H1 (cell line): ENCODE results near the gene SMTN. TPM values are rescaled to one million over a fixed set of nuclear protein-coding genes. Genes with fewer than 3 reads are reported as not detected.

Source experiments
- CTCF ChIA-PET: fragments of 300-600 bp; sonication (Branson Sonifier 250); formaldehyde crosslinking; loops from one replicate; lab custom pipeline; 2021; ENCODE audit not compliant: partially characterized antibody; lab: Charles Lee
- POLR2A ChIA-PET: fragments of 300-600 bp; sonication (Branson Sonifier 250); formaldehyde crosslinking; loops from one replicate; lab custom pipeline; 2021; ENCODE audit warnings: inconsistent platforms; ENCODE audit not compliant: partially characterized antibody; lab: Charles Lee
- DNase-seq, 2 experiments: peaks; one replicate each; pipeline versions ENCODE4 v3.0.0 to v3.0.0-alpha.2; 2010 to 2022; ENCODE audit warnings: low spot score in 2 of 2, low read depth in 1 of 2, mixed read lengths in 1 of 2
- FAIRE-seq: peaks from 2 replicates; lab custom pipeline; 2011; peaks lifted over from hg19 to GRCh38; lab: Jason Lieb, UNC
- H2AFZ ChIP-seq: 2 replicates; pipeline ENCODE4 v1.8.1; 2012; ENCODE audit warnings: low read length, inconsistent platforms
- H2AK5ac ChIP-seq: 2 replicates; pipeline ENCODE4 v1.6.1; 2013; ENCODE audit warnings: low read depth, low read length
- H2BK120ac ChIP-seq: replicated peaks from 2 replicates; pipeline ENCODE3; 2013; ENCODE audit warnings: low read depth, low read length, inconsistent platforms
- H2BK12ac ChIP-seq: 2 replicates; pipeline ENCODE4 v1.6.1; 2013; ENCODE audit warnings: low read depth, low read length
- H2BK15ac ChIP-seq: 2 replicates; pipeline ENCODE4 v1.6.1; 2013; ENCODE audit warnings: low read length
- H2BK20ac ChIP-seq: 2 replicates; pipeline ENCODE4 v1.6.1; 2013; ENCODE audit warnings: low read length
- H2BK5ac ChIP-seq: 2 replicates; pipeline ENCODE4 v1.6.1; 2013; ENCODE audit warnings: low read depth, low read length
- H3K14ac ChIP-seq: 2 replicates; pipeline ENCODE4 v1.6.1; 2013; ENCODE audit warnings: inconsistent platforms; ENCODE audit not compliant: insufficient read length
- H3K18ac ChIP-seq: 2 replicates; pipeline ENCODE4 v1.6.1; 2013; ENCODE audit warnings: low read length; ENCODE audit errors: extremely low read depth
- H3K23ac ChIP-seq: 2 replicates; pipeline ENCODE4 v1.6.1; 2013; ENCODE audit warnings: inconsistent platforms; ENCODE audit not compliant: insufficient read length
- H3K23me2 ChIP-seq: 2 replicates; pipeline ENCODE4 v1.6.1; 2013; ENCODE audit warnings: low read depth, low read length
- H3K27ac ChIP-seq: 2 replicates; pipeline ENCODE4 v1.6.1; 2011; ENCODE audit warnings: low read depth, low read length, inconsistent platforms
- H3K27me3 ChIP-seq, 4 experiments: replicated peaks in 1 of 4; 1 replicate in 1 of 4; 2 replicates in 3 of 4; pipeline versions ENCODE4 v1.6.1 to v1.8.1; 2011 to 2013; ENCODE audit warnings: low read length in 3 of 4, mild to moderate bottlenecking in 3 of 4, inconsistent platforms in 2 of 4, mixed read lengths in 2 of 4, moderate library complexity in 1 of 4; ENCODE audit not compliant: control insufficient read depth in 3 of 4, insufficient read depth in 3 of 4; ENCODE audit errors: extremely low read depth in 1 of 4
- H3K36me3 ChIP-seq, 4 experiments: 2 replicates each; pipeline versions ENCODE4 v1.6.1 to v1.8.1; 2011 to 2013; ENCODE audit warnings: mild to moderate bottlenecking in 4 of 4, low read length in 3 of 4, moderate library complexity in 2 of 4, control low read depth in 1 of 4, inconsistent platforms in 1 of 4; ENCODE audit not compliant: insufficient read depth in 4 of 4, control insufficient read depth in 2 of 4
- H3K4ac ChIP-seq: replicated peaks from 2 replicates; pipeline ENCODE3; 2013; ENCODE audit warnings: low read length, low read depth, mixed read lengths, inconsistent platforms; ENCODE audit not compliant: insufficient read length
- H3K4me1 ChIP-seq, 4 experiments: replicated peaks in 1 of 4; 1 replicate in 1 of 4; 2 replicates in 3 of 4; pipeline versions ENCODE4 v1.6.1 to v1.8.1; 2011 to 2013; ENCODE audit warnings: low read length in 3 of 4, inconsistent platforms in 2 of 4, mixed read lengths in 1 of 4; ENCODE audit not compliant: insufficient read depth in 4 of 4, control insufficient read depth in 3 of 4
- H3K4me2 ChIP-seq, 2 experiments: 2 replicates each; pipeline versions ENCODE4 v1.6.1 to v1.8.1; 2011 to 2013; ENCODE audit warnings: low read depth in 2 of 2, low read length in 2 of 2, control low read depth in 1 of 2, inconsistent platforms in 1 of 2, mild to moderate bottlenecking in 1 of 2; ENCODE audit not compliant: insufficient read depth in 1 of 2
- H3K4me3 ChIP-seq, 4 experiments: fragments of 200-600, 300-600 bp in 1 of 4; sonication (generic), shearing (Covaris generic), sonication (Bioruptor Twin) in 1 of 4; 2 replicates each; pipeline versions ENCODE4 v1.5.1 to v1.8.1; 2011 to 2016; ENCODE audit warnings: low read length in 4 of 4, low read depth in 3 of 4, control low read depth in 2 of 4, inconsistent platforms in 2 of 4, mild to moderate bottlenecking in 2 of 4, mixed read lengths in 1 of 4, moderate library complexity in 1 of 4; ENCODE audit not compliant: insufficient read depth in 2 of 4; ENCODE audit errors: extremely low read depth in 1 of 4
- H3K56ac ChIP-seq: replicated peaks from 2 replicates; pipeline ENCODE3; 2013; ENCODE audit warnings: low read depth, mild to moderate bottlenecking, mixed read lengths, low read length, inconsistent platforms; ENCODE audit not compliant: insufficient read length
- H3K79me1 ChIP-seq: 2 replicates; pipeline ENCODE4 v1.6.1; 2013; ENCODE audit warnings: low read depth, low read length, control low read depth
- H3K79me2 ChIP-seq, 2 experiments: 2 replicates each; pipeline versions ENCODE4 v1.6.1 to v1.8.1; 2012 to 2013; ENCODE audit warnings: low read length in 2 of 2, mild to moderate bottlenecking in 2 of 2, inconsistent platforms in 1 of 2; ENCODE audit not compliant: insufficient read depth in 2 of 2, control insufficient read depth in 1 of 2
- H3K9ac ChIP-seq, 4 experiments: replicated peaks in 1 of 4; 1 replicate in 1 of 4; 2 replicates in 3 of 4; pipeline versions ENCODE4 v1.6.1 to v1.8.1; 2011 to 2013; ENCODE audit warnings: low read depth in 3 of 4, low read length in 3 of 4, control low read depth in 2 of 4, mild to moderate bottlenecking in 2 of 4, moderate library complexity in 2 of 4, inconsistent platforms in 1 of 4; ENCODE audit errors: extremely low read depth in 1 of 4
- H3K9me3 ChIP-seq, 2 experiments: 2 replicates each; pipeline versions ENCODE4 v1.6.1 to v1.8.1; 2012 to 2013; ENCODE audit warnings: mild to moderate bottlenecking in 2 of 2, moderate library complexity in 2 of 2, control low read depth in 1 of 2, inconsistent platforms in 1 of 2, low read depth in 1 of 2, low read length in 1 of 2, mixed read lengths in 1 of 2; ENCODE audit not compliant: insufficient read depth in 2 of 2
- H4K20me1 ChIP-seq, 2 experiments: replicated peaks in 1 of 2; 2 replicates each; pipeline versions ENCODE3 to v1.8.1; 2011 to 2013; ENCODE audit warnings: inconsistent platforms in 2 of 2, low read length in 2 of 2, mild to moderate bottlenecking in 1 of 2; ENCODE audit not compliant: insufficient read depth in 2 of 2, control insufficient read depth in 1 of 2
- H4K5ac ChIP-seq: 2 replicates; pipeline ENCODE4 v1.6.1; 2013; ENCODE audit warnings: low read length, low read depth, mixed read lengths, inconsistent platforms; ENCODE audit not compliant: insufficient read length
- H4K8ac ChIP-seq: 2 replicates; pipeline ENCODE4 v1.8.0; 2013; ENCODE audit warnings: mild to moderate bottlenecking, moderate library complexity, low read length, inconsistent platforms; ENCODE audit not compliant: insufficient read depth; ENCODE audit errors: extremely low read depth
- H4K91ac ChIP-seq: replicated peaks from 2 replicates; pipeline ENCODE3; 2013; ENCODE audit warnings: low read length, mixed read lengths, inconsistent platforms; ENCODE audit not compliant: insufficient read length
- ASH2L ChIP-seq: fragments of 200-600, 300-600 bp; sonication (generic); IDR thresholded peaks from one replicate; pipeline ENCODE4 v1.7.1; 2017; ENCODE audit warnings: low read length
- CBX8 ChIP-seq: fragments of 300-800, 300-1000 bp; sonication (generic); IDR thresholded peaks from 2 replicates; pipeline ENCODE4 v1.7.1; 2016; ENCODE audit warnings: low read depth, low read length, borderline replicate concordance
- CREB1 ChIP-seq: IDR thresholded peaks from 2 replicates; pipeline ENCODE4 v1.6.1; 2012; ENCODE audit warnings: inconsistent platforms
- JUN ChIP-seq: IDR thresholded peaks from 2 replicates; pipeline ENCODE4 v1.6.1; 2011; ENCODE audit warnings: low read depth, mild to moderate bottlenecking, improper control_type of control experiment, low read length
- SP1 ChIP-seq: IDR thresholded peaks from 2 replicates; pipeline ENCODE4 v1.6.1; 2011; ENCODE audit warnings: low read depth, low read length
- SP4 ChIP-seq: IDR thresholded peaks from 2 replicates; pipeline ENCODE4 v1.6.1; 2012; ENCODE audit warnings: low read length, inconsistent platforms
- WGBS, 2 experiments: shearing (Covaris generic) in 1 of 2; methylation state at CpG; one replicate each; pipeline versions ENCODE4 v1.1.6 to v1.1.7; 2013 to 2015; ENCODE audit warnings: low lambda C conversion rate in 2 of 2, mixed read lengths in 2 of 2, inconsistent platforms in 1 of 2, low coverage in 1 of 2, missing lambda C conversion rate in 1 of 2; ENCODE audit not compliant: insufficient replicate concordance in 2 of 2, insufficient coverage in 1 of 2, insufficient read length in 1 of 2; ENCODE audit errors: extremely low coverage in 1 of 2, missing lambda C conversion rate in 1 of 2; 5-methylcytosine and 5-hydroxymethylcytosine counted together
- polyA plus RNA-seq, 7 experiments: library from polyadenylated mRNA; depleted of rRNA in 3 of 7; stranded (reverse) in 5 of 7; unstranded in 2 of 7; fragments of >200 nt in 5 of 7; fragments of 200-250 nt in 2 of 7; gene quantifications; 1 replicate in 5 of 7; 2 replicates in 1 of 7; 4 replicates in 1 of 7; pipeline versions ENCODE4 v1.2.1 to v1.2.3, GENCODE V29; 2011 to 2013; ENCODE audit warnings: missing spikeins in 2 of 7, mixed read lengths in 2 of 7
- total RNA-seq: library from RNA; stranded (reverse); fragmentation: NEBNext Ultra II Directional; extraction: Animal tissue kit (Norgen Biotek cat#: 25700); gene quantifications from 2 replicates; pipeline ENCODE4 v1.2.1, GENCODE V29; 2021

SMTN gene
- total and polyA plus RNA-seq, 2 of the 8 experiments (the other 6 are each of a cell fraction or from before 2014, with no cell fraction given), result 12.3 to 20.8 TPM

DNA sequence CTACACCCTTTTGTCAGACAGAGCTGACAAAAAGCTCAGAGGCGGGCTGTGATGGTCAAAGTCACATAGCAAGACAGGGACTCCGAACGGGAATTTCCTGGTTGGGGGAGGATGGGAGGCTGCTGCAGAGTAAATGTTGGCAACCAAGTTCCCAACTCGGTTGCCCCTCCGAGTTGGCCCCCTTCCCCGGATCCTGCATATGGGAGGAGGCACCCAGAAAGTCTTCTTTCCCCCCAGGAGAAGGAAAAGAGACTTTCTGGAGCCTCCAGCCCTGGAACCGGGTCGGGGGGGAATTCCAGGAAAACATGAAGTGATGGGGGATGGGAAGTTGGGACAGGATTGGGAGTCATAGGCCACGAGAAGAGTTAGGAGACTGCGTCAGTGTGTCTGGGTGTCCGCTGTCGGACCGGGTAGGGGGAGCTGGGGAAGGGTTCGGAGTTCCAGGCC is 25.6 kb downstream of the SMTN start:
- Histone ChIP-seq H3K9me3 (no peaks in the 10 kb centered on the region), H2AK5ac (no peak overlapping the region), H3K56ac (peak overlapping the region; percentile 6), H3K18ac (no peak overlapping the region; the same call in none of the 2 replicates), H3K36me3 (no peaks in the 10 kb centered on the region), H3K23ac (no peak overlapping the region), H2BK12ac (no peak overlapping the region), H3K4me1 (peaks cover 0 to 15% (median 11%) of the 10 kb centered on the region in 4 experiments; a peak in 5 of 7 replicates), H3K9ac (peak overlapping the region; percentile 51 to 57 (median 53)), H3K27me3 (peaks cover 10 to 23% (median 22%) of the 10 kb centered on the region in 4 experiments), H2AFZ (peak overlapping the region; percentile 25; the same call in 1 of the 2 replicates), H4K5ac (no peak overlapping the region), H4K8ac (peak overlapping the region; percentile 91), H3K79me2 (no peaks in the 10 kb centered on the region), H2BK15ac (no peak overlapping the region), H3K14ac (no peak overlapping the region), H4K91ac (no peak overlapping the region), H3K27ac (no peak overlapping the region), H3K23me2 (peaks cover 8% of the 10 kb centered on the region; the same call in 1 of the 2 replicates), H3K4me3 (peak overlapping the region; percentile 49 to 77 (median 68)), H4K20me1 (peaks cover 0 to 8% of the 10 kb centered on the region in 2 experiments), H2BK120ac (peak overlapping the region; percentile 22), H2BK20ac (no peak overlapping the region), H3K4me2 (peak overlapping the region; percentile 84 to 90), H3K4ac (peak overlapping the region; percentile 53), H2BK5ac (peak overlapping the region; percentile 52; the same call in 1 of the 2 replicates), H3K79me1 (no peaks in the 10 kb centered on the region; the same call in 1 of the 2 replicates)
- CTCF ChIA-PET, result interaction anchor here (0.6 to 8.7 kb wide), 13 partner anchors 8 to 826 kb away, joined by 3 to 124 read pairs (median 5); partner anchors contain the start of genes PLA2G3 and SMTN
- POLR2A ChIA-PET, result interaction anchor here (0.9 to 3.1 kb wide), 6 partner anchors 13 to 53 kb away, joined by 3 to 16 read pairs (median 4); partner anchors contain the start of genes INPP5J, PLA2G3 and RNF185
- DNase-seq (no peak), FAIRE-seq (no peak)
- WGBS, 2 experiments, result 52% methylated on average over 14 of the region's 14 CpGs; no CpG with 5 or more reads in 1 of the 2 experiments
- no peak for TF ChIP-seq SP4
- TF ChIP-seq CREB1, result no peak
- TF ChIP-seq CBX8, result no peak
- no peak for TF ChIP-seq JUN
- TF ChIP-seq SP1, result no peak
- TF ChIP-seq ASH2L, result no peak
